ENCODE results near the gene DAPL1. TPM values are rescaled to one million over a fixed set of nuclear protein-coding genes. Genes with fewer than 3 reads are reported as not detected.

Gene DAPL1
- polyA plus RNA-seq, 1 experiment, result not detected

GRCh38 chr2:158815166-158815565 lies 20.0 kb downstream of the DAPL1 start:
- CTCF ChIA-PET, result no interaction called here
- H3K36me3 ChIP-seq (ENCODE audit: control insufficient read depth, insufficient read depth, low read length), result no peaks in the 10 kb centered on the region
- DNase-seq (ENCODE audit: low read depth), result no peak
- no peak overlapping the region for H3K4me3 ChIP-seq (ENCODE audit: low read depth, low read length)
- no peak for TF ChIP-seq CTCF (IDR thresholded peaks at IDR 0.05; ENCODE audit: insufficient read depth, low read depth, low read length)
- POLR2A ChIA-PET, result no interaction called here
- peaks cover 2% of the 10 kb centered on the region; the same call in 1 of the 2 replicates for H3K27me3 ChIP-seq (ENCODE audit: control insufficient read depth, insufficient read depth, low read length)

GRCh38 chr2:158815658-158816057 lies 20.5 kb downstream of the DAPL1 start:
- CTCF ChIA-PET, result interaction anchor here (0.6 kb wide), 1 partner anchor 1021 kb away, joined by 3 read pairs; no protein-coding TSS in a partner anchor
- H3K4me3 ChIP-seq (ENCODE audit: low read depth, low read length), result no peak overlapping the region
- POLR2A ChIA-PET, result no interaction called here
- no peak for TF ChIP-seq CTCF (IDR thresholded peaks at IDR 0.05; ENCODE audit: insufficient read depth, low read depth, low read length)
- H3K36me3 ChIP-seq (ENCODE audit: control insufficient read depth, insufficient read depth, low read length), result no peaks in the 10 kb centered on the region
- H3K27me3 ChIP-seq (ENCODE audit: control insufficient read depth, insufficient read depth, low read length), result peaks cover 2% of the 10 kb centered on the region; the same call in 1 of the 2 replicates
- DNase-seq (ENCODE audit: low read depth), result no peak

- CTCF ChIA-PET, result no interaction called here
- POLR2A ChIA-PET, result no interaction called here
These were observed 22.5 kb downstream of the DAPL1 start for GRCh38 chr2:158817588-158817987.

GRCh38 chr2:158818511-158818910 lies 23.4 kb downstream of the DAPL1 start:
- H3K36me3 ChIP-seq (ENCODE audit: control insufficient read depth, insufficient read depth, low read length), result no peaks in the 10 kb centered on the region
- DNase-seq (ENCODE audit: low read depth), result no peak
- ChIA-PET CTCF (interaction anchor here (0.5 kb wide), 1 partner anchor 43 kb away, joined by 3 read pairs; no protein-coding TSS in a partner anchor), POLR2A (no interaction called here)
- TF ChIP-seq CTCF (IDR thresholded peaks at IDR 0.05; ENCODE audit: insufficient read depth, low read depth, low read length), result no peak
- H3K4me3 ChIP-seq (ENCODE audit: low read depth, low read length), result no peak overlapping the region
- H3K27me3 ChIP-seq (ENCODE audit: control insufficient read depth, insufficient read depth, low read length), result no peaks in the 10 kb centered on the region; the same call in 1 of the 2 replicates

More at GRCh38 chr2:158817588-158817987, 22.5 kb downstream of the DAPL1 start:
- no peak for TF ChIP-seq CTCF (IDR thresholded peaks at IDR 0.05; ENCODE audit: insufficient read depth, low read depth, low read length)
- Histone ChIP-seq H3K4me3 (ENCODE audit: low read depth, low read length) (no peak overlapping the region), H3K27me3 (ENCODE audit: control insufficient read depth, insufficient read depth, low read length) (no peaks in the 10 kb centered on the region; the same call in 1 of the 2 replicates), H3K36me3 (ENCODE audit: control insufficient read depth, insufficient read depth, low read length) (no peaks in the 10 kb centered on the region)
- DNase-seq (ENCODE audit: low read depth), result no peak

- Histone ChIP-seq H3K27me3 (ENCODE audit: control insufficient read depth, insufficient read depth, low read length) (no peaks in the 10 kb centered on the region; the same call in 1 of the 2 replicates), H3K4me3 (ENCODE audit: low read depth, low read length) (no peak overlapping the region), H3K36me3 (ENCODE audit: control insufficient read depth, insufficient read depth, low read length) (no peaks in the 10 kb centered on the region)
- TF ChIP-seq CTCF (IDR thresholded peaks at IDR 0.05; ENCODE audit: insufficient read depth, low read depth, low read length), result no peak
- CTCF ChIA-PET, result interaction anchor here (1.1 kb wide), 1 partner anchor 1330 kb away, joined by 3 read pairs; no protein-coding TSS in a partner anchor
- POLR2A ChIA-PET, result no interaction called here
- no peak for DNase-seq (ENCODE audit: low read depth)
These were observed 27.1 kb downstream of the DAPL1 start for GRCh38 chr2:158822193-158822592.
